GM20000 (cell line): ENCODE measurements around the gene MYO1H.

Source experiments
- DNase-seq: peaks from one replicate; pipeline ENCODE4 v3.0.0; 2012; ENCODE audit warnings: low spot score
- TF ChIP-seq, protein P1 (sequence below): IDR thresholded peaks from 2 replicates; pipeline ENCODE4 v1.5.1; 2012; ENCODE audit warnings: mild to moderate bottlenecking, control low read depth; ENCODE audit errors: extremely low read depth, missing control alignments

Gene MYO1H

DNA sequence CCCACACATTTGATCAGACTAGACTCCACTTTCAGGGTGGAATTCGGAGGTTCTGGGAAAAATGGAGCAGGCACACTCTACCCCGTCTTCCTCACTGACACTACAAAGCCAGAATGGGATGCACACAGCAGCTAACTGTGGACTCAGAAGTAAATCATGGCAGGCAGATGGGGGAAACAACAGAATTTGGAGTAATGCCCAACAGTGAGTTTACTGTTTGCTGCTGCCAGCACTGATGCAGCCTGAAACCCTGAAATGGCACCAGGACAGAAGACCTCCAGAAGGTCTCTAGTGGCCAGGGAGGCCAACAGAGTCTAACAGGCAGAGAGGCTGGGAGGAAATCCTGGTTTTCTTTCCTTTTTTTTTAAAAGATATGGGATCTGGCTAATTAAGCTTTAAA, 104.8 kb downstream of the MYO1H start:
- TF ChIP-seq, protein P1, sequence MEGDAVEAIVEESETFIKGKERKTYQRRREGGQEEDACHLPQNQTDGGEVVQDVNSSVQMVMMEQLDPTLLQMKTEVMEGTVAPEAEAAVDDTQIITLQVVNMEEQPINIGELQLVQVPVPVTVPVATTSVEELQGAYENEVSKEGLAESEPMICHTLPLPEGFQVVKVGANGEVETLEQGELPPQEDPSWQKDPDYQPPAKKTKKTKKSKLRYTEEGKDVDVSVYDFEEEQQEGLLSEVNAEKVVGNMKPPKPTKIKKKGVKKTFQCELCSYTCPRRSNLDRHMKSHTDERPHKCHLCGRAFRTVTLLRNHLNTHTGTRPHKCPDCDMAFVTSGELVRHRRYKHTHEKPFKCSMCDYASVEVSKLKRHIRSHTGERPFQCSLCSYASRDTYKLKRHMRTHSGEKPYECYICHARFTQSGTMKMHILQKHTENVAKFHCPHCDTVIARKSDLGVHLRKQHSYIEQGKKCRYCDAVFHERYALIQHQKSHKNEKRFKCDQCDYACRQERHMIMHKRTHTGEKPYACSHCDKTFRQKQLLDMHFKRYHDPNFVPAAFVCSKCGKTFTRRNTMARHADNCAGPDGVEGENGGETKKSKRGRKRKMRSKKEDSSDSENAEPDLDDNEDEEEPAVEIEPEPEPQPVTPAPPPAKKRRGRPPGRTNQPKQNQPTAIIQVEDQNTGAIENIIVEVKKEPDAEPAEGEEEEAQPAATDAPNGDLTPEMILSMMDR = no peak
- no peak for DNase-seq

- TF ChIP-seq, protein P1 = no peak
Observed at GRCh38 chr12:109455706-109456105, 108.0 kb downstream of the MYO1H start.

DNA sequence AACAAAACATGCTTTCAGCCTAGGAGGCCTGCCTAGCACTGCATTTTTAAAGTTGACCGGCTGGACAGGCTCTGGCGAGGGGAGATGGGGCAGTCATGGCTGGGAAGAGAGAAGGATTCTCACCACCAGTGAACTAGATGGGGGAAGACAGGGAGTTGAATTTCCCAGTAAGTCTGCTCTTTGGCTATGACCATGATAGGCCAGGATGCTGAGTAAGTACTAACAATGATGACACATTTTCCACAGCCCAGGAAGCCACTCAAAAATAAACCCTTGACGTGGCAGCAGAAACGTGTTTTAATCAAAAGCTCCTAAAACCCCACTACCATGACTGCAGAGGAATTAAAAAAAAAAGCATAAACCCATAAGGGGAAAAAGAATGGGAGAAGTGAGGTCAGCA, 110.4 kb downstream of the MYO1H start:
- TF ChIP-seq, protein P1 = no peak

More at GRCh38 chr12:109455706-109456105, 108.0 kb downstream of the MYO1H start:
- DNase-seq = no peak

DNA sequence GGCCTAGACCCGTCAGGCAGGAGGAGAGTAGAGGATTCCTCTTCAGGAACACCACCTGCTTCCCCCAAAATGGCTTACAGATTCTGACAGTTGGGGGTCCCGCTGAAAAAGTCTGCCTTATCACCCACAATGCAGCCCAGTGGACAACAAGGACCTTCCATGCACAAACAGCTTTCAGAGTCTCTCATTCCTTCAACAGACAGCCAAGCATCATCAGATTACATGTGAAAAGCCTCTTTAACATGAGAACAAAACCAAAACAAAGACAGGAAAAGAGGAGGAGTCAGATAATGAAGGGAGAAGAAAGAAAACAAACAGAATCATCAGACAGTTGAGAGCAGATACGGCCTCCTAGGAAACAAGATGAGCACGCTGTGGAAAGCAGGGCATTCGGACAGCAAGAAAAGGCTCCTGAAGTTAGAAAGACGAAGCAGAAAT, 111.1 kb downstream of the MYO1H start:
- TF ChIP-seq, protein P1 = no peak
- no peak for DNase-seq

More for the DNA sequence above, 110.4 kb downstream of the MYO1H start:
- no peak for DNase-seq

GRCh38 chr12:109459247-109459646, 111.5 kb downstream of the MYO1H start:
- DNase-seq = no peak
- TF ChIP-seq, protein P1 = no peak

GRCh38 chr12:109460538-109460937, 112.8 kb downstream of the MYO1H start:
- no peak for DNase-seq
- TF ChIP-seq, protein P1 = no peak

DNA sequence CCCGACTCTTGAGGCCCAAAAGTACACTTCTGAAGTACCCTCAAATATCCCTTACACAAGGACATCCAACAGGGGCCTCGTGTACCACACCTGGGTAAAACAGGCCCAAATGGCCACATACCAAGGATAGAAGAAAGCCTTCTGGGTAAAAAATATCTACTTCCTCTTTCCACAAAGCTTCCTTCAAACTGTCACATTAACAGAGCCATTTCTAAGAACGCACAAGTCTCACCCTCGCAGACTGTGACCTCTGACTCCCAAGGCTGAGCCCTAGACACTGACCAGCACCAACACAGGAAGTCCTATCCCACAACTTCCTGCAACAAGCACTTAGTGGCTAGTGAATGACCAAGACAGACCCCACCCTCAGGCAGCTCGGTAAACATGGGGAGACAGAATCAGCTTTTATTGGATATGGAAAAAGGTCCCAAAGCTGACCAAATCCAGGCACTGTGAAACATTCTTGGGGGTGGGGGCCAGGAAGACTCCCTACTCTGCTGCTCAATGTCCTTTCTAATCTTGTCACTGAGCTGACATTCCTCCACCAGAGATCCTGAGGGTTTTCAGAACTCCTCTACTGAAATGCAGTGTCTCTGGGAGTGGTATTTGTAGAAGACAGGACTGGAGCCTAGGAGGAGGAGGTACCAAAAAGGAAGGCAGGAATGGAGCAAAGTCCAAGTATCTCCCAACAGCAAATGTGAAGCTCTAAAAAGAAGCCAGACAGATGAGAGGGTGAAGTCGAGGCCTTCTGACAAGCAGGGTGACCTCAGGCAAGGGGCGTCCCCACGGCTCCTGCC, 113.5 kb downstream of the MYO1H start:
- TF ChIP-seq, protein P1 = no peak
- DNase-seq = peak; percentile 32
